Activated B cell treated with CpG ODN at 0.5 μM for 24 hours (primary cell): Measurements from ENCODE around the gene SFT2D2. TPM values are rescaled to one million over a fixed set of nuclear protein-coding genes. Genes with fewer than 3 reads are reported as not detected.
"Not testable (repeated sequence)": the region's sequence is repeated elsewhere in the genome, so short reads cannot be mapped to it uniquely, and the experiment has no call there.

Source experiments
- ATAC-seq: fragments of 200-7000 bp; cut with Tn5 transposase; one replicate; pipeline ENCODE4 v1.10.0; 2021; ENCODE audit warnings: low read depth, mild to moderate bottlenecking, moderate library complexity
- CTCF ChIA-PET: fragments of 350-600 bp; sonication (Branson Sonifier 250); formaldehyde crosslinking; loops from one replicate; lab custom pipeline; 2021; ENCODE audit warnings: antibody characterized with exemption; lab: Charles Lee
- POLR2A ChIA-PET: fragments of 350-600 bp; sonication (Branson Sonifier 250); formaldehyde crosslinking; loops from one replicate; lab custom pipeline; 2021; ENCODE audit warnings: antibody characterized with exemption; lab: Charles Lee
- DNase-seq: peaks from one replicate; pipeline ENCODE4 v3.0.0; 2022
- H3K27ac Mint-ChIP-seq: one replicate; pipeline ENCODE4 v1.8.0; 2020; ENCODE audit warnings: mixed read lengths
- H3K27me3 Mint-ChIP-seq: one replicate; pipeline ENCODE4 v1.8.0; 2021; ENCODE audit warnings: mixed read lengths
- H3K36me3 Mint-ChIP-seq: one replicate; pipeline ENCODE4 v1.8.0; 2021; ENCODE audit warnings: low read depth, mixed read lengths
- H3K4me1 Mint-ChIP-seq: one replicate; pipeline ENCODE4 v1.8.0; 2021; ENCODE audit warnings: mixed read lengths
- H3K4me3 Mint-ChIP-seq: one replicate; pipeline ENCODE4 v1.8.0; 2020; ENCODE audit warnings: mild to moderate bottlenecking, mixed read lengths
- H3K9me3 Mint-ChIP-seq: one replicate; pipeline ENCODE4 v1.8.0; 2020; ENCODE audit warnings: mixed read lengths
- intact Hi-C: fragments of 100-400 bp; cut with micrococcal nuclease; formaldehyde crosslinking; loops from one replicate; pipeline ENCODE4 v1.15.1; 2024
- total RNA-seq: library from RNA; stranded (reverse); gene quantifications from 2 replicates; pipeline ENCODE4 v1.2.3, GENCODE V29; 2022
- TF ChIP-seq, protein P1 (sequence below): fragments of 200-600 bp; IDR thresholded peaks from one replicate; pipeline ENCODE4 v1.8.0; 2022; ENCODE audit warnings: antibody characterized with exemption, mild to moderate bottlenecking

The SFT2D2 gene
- total RNA-seq, 1 donor from 2014 or later, result 63.4 TPM

DNA sequence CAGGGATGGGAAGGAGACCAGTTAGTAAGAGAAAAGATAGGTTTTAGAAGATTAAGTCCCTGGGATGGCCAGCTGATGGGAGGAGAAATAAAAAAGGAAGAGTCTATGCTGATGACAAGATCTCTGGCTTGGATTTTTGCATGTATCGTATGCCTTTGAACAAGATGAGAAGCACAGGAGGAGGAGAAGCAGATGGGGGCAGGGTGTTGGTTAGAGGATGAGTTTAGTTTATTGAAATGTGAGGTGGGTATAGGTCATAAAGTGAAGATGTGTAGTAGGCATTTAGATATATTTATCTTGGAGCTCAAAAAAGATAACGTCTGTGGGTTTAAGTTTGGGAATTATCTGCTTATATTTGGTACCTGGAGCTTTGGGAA lies 45.7 kb upstream of the SFT2D2 start:
- no peak overlapping the region for H3K27ac Mint-ChIP-seq
- intact Hi-C loops, result no loop called here
- H3K9me3 Mint-ChIP-seq, result no peaks in the 10 kb centered on the region
- ChIA-PET POLR2A (interaction anchor here (0.6 to 3.4 kb wide), 3 partner anchors 44 to 840 kb away, joined by 3 to 34 read pairs (median 3); partner anchors contain the start of genes GPR161 and SFT2D2), CTCF (interaction anchor here (0.7 kb wide), 1 partner anchor 685 kb away, joined by 3 read pairs; no protein-coding TSS in a partner anchor)
- H3K4me3 Mint-ChIP-seq, result no peak overlapping the region
- peaks cover 2% of the 10 kb centered on the region for H3K4me1 Mint-ChIP-seq
- no peak for ATAC-seq
- H3K36me3 Mint-ChIP-seq, result peaks cover 16% of the 10 kb centered on the region
- no peak for DNase-seq
- no peaks in the 10 kb centered on the region for H3K27me3 Mint-ChIP-seq
- TF ChIP-seq, protein P1, sequence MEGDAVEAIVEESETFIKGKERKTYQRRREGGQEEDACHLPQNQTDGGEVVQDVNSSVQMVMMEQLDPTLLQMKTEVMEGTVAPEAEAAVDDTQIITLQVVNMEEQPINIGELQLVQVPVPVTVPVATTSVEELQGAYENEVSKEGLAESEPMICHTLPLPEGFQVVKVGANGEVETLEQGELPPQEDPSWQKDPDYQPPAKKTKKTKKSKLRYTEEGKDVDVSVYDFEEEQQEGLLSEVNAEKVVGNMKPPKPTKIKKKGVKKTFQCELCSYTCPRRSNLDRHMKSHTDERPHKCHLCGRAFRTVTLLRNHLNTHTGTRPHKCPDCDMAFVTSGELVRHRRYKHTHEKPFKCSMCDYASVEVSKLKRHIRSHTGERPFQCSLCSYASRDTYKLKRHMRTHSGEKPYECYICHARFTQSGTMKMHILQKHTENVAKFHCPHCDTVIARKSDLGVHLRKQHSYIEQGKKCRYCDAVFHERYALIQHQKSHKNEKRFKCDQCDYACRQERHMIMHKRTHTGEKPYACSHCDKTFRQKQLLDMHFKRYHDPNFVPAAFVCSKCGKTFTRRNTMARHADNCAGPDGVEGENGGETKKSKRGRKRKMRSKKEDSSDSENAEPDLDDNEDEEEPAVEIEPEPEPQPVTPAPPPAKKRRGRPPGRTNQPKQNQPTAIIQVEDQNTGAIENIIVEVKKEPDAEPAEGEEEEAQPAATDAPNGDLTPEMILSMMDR, result no peak

DNA sequence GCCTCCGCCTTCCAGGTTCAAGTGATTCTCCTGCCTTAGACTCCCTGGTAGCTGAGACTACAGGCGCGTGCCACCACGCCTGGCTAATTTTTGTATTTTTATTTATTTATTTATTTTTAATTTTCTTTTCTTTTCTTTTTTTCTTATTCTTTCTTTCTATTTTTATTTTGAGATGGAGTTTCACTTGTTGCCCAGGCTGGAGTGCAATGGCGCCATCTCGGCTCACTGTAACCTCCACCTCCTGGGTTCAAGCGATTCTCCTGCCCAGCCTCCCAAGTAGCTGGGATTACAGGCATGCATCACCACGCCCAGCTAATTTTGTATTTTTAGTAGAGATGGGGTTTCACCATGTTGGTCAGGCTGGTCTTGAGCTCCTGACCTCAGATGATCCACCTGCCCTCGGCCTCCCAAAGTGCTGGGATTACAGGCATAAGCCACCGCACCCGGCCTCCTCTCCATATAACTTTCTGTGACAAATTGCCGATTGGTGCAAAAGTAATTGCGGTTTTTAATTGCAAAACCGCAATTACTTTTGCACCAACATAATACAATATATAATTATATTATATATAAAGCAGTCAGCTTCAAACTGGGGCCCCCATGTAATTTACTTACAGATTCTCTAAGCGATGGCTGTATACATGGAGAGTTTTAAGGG lies 44.6 kb upstream of the SFT2D2 start:
- DNase-seq, intact Hi-C loops, ATAC-seq, H3K4me3 Mint-ChIP-seq, H3K4me1 Mint-ChIP-seq, H3K27me3 Mint-ChIP-seq, POLR2A ChIA-PET, H3K9me3 Mint-ChIP-seq, CTCF ChIA-PET, H3K27ac Mint-ChIP-seq: not testable (repeated sequence)
- H3K36me3 Mint-ChIP-seq, result peaks cover 19% of the 10 kb centered on the region

DNA sequence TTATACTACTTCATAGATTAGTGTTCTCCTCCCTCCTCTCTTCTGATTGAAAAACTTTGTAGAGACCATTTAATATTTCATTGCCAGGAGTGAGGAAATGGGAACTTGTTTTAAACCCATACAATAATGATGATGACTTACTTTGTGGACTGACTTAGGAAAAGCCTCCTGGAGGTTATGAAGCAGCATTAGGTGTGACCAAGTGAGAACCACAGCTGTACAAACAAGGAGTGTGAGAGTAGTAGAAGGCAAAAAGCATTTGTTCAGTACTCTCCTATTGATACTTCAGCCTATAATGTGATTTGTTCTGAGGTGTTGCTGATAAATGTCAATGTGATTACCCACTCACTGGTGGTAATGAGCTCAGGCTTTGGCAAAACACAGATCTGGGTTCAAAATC lies 38.6 kb upstream of the SFT2D2 start:
- Mint-ChIP-seq H3K9me3 (no peaks in the 10 kb centered on the region), H3K27me3 (no peaks in the 10 kb centered on the region), H3K36me3 (peaks cover 64% of the 10 kb centered on the region), H3K4me3 (no peak overlapping the region), H3K4me1 (no peaks in the 10 kb centered on the region), H3K27ac (no peak overlapping the region)
- ATAC-seq (no peak), DNase-seq (no peak)
- TF ChIP-seq, protein P1, result no peak
- intact Hi-C loops, result no loop called here
- POLR2A ChIA-PET, result no interaction called here
- CTCF ChIA-PET, result no interaction called here

DNA sequence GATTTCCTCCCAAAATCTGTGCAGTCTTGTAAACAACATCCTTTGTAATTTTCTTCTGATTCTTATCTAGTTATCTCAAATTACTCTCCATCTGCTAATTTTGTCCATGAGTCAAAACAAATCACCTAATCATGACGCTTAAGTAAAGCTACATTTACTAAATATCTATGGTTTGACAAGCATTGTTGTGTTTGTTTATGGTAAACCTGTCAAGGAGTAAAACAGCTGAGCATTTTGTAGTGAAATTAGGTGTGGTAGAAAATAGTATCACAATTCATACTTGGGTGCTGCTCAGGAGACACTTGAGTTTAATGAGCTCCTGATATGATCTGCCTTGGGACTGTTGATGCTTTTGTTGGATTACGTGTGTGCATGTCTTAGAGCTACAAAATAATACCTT lies 35.4 kb upstream of the SFT2D2 start:
- intact Hi-C loops, result no loop called here
- no peak overlapping the region for H3K4me3 Mint-ChIP-seq
- DNase-seq, result no peak
- ChIA-PET CTCF (no interaction called here), POLR2A (no interaction called here)
- no peaks in the 10 kb centered on the region for H3K27me3 Mint-ChIP-seq
- H3K36me3 Mint-ChIP-seq, result peaks cover 72% of the 10 kb centered on the region
- no peaks in the 10 kb centered on the region for H3K9me3 Mint-ChIP-seq
- H3K27ac Mint-ChIP-seq, result no peak overlapping the region
- H3K4me1 Mint-ChIP-seq, result no peaks in the 10 kb centered on the region
- TF ChIP-seq, protein P1, result no peak
- no peak for ATAC-seq

DNA sequence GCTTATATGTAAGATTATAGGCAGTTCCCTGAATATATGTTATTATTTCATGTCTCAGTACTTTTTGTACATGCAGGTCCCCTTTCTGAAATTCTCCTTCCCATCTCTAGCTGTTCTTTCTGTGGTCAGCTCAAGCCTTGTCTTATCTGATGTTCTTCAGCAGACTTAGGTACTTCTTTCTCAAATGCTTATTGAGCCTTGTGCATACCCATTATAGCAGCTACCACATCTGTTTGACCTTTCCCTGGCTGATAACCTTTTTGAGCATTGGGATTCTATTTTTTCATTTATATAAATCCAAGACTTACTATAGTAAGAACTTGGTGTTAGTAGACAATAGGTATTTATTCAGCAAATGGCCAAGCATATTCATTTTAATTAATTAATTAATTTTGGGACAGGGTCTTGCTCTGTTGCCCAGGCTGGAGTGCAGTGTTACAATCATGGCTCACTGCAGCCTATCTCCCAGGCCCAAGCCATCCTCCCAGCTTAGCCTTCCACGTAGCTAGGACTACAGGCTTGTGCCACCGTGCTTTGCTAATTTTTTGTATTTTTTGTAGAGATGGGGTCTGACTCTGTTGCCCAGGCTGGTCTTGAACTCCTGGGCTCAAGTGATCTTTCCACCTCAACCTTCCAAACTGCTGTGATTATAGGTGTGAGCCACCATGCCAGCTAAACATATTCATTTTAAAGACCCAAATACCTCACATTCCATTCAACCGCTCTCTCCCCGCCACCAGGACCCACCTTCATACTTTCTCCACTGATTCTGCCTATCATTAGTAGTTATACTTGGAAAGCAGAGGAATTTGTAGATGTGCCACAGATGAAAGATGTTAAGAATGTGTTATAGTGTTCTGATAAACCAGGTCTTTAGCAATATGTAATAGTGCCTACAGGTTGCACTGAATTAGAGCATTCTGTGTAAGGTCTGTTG lies 30.3 kb upstream of the SFT2D2 start:
- CTCF ChIA-PET, result no interaction called here
- intact Hi-C loops, result no loop called here
- no peak for ATAC-seq

More for the DNA sequence above, 30.3 kb upstream of the SFT2D2 start:
- TF ChIP-seq, protein P1, result no peak
- no peak overlapping the region for H3K4me3 Mint-ChIP-seq
- H3K9me3 Mint-ChIP-seq, result no peaks in the 10 kb centered on the region
- POLR2A ChIA-PET, result interaction anchor here (0.7 kb wide), 1 partner anchor 72 kb away, joined by 3 read pairs; no protein-coding TSS in a partner anchor
- no peaks in the 10 kb centered on the region for H3K27me3 Mint-ChIP-seq
- H3K36me3 Mint-ChIP-seq, result peaks cover 71% of the 10 kb centered on the region
- no peak overlapping the region for H3K27ac Mint-ChIP-seq
- H3K4me1 Mint-ChIP-seq, result no peaks in the 10 kb centered on the region
- DNase-seq, result no peak
